IMR-90 (cell line): ENCODE measurements around the gene SBK3.

Experiments
- CEBPB ChIP-seq: IDR thresholded peaks from 2 replicates; pipeline ENCODE4 v1.6.1; 2012; ENCODE audit warnings: low read depth, low read length, improper control_type of control experiment
- CHD1 ChIP-seq: IDR thresholded peaks from 2 replicates; pipeline ENCODE4 v1.6.1; 2012; ENCODE audit warnings: low read depth, low read length, improper control_type of control experiment
- MAFK ChIP-seq: IDR thresholded peaks from 2 replicates; pipeline ENCODE4 v1.6.1; 2012; ENCODE audit warnings: low read depth, low read length, improper control_type of control experiment
- MAZ ChIP-seq: IDR thresholded peaks from 2 replicates; pipeline ENCODE4 v1.6.1; 2012; ENCODE audit warnings: low read depth, mild to moderate bottlenecking, low read length, improper control_type of control experiment, moderate library complexity, borderline replicate concordance
- MXI1 ChIP-seq: IDR thresholded peaks from 2 replicates; pipeline ENCODE4 v1.6.1; 2012; ENCODE audit warnings: low read depth, mild to moderate bottlenecking, low read length, moderate library complexity, borderline replicate concordance
- POLR2A ChIP-seq: IDR thresholded peaks from 2 replicates; pipeline ENCODE4 v1.6.1; 2012; ENCODE audit warnings: mild to moderate bottlenecking, low read depth, low read length
- RAD21 ChIP-seq: IDR thresholded peaks from 2 replicates; pipeline ENCODE4 v1.6.1; 2012; ENCODE audit warnings: low read length, improper control_type of control experiment
- RCOR1 ChIP-seq: IDR thresholded peaks from 2 replicates; pipeline ENCODE4 v1.6.1; 2012; ENCODE audit warnings: mild to moderate bottlenecking, low read length, improper control_type of control experiment; ENCODE audit not compliant: insufficient replicate concordance
- RFX5 ChIP-seq: IDR thresholded peaks from 2 replicates; pipeline ENCODE4 v1.8.0; 2012; ENCODE audit warnings: low read depth, mild to moderate bottlenecking, low read length, moderate library complexity
- TF ChIP-seq, protein P1 (sequence below): conservative IDR thresholded peaks from 2 replicates; pipeline ENCODE4 v1.5.1; 2012; ENCODE audit warnings: mild to moderate bottlenecking, low read depth, low read length, improper control_type of control experiment
- TF ChIP-seq, protein P2 (sequence below): fragments of 150-350 bp; IDR thresholded peaks from 2 replicates; pipeline ENCODE4 v1.6.1; 2016; ENCODE audit warnings: low read depth, mild to moderate bottlenecking, low read length, moderate library complexity, borderline replicate concordance
- TF ChIP-seq, protein P3 (sequence below): fragments of 150-350 bp; IDR thresholded peaks from 2 replicates; pipeline ENCODE4 v1.6.1; 2017; ENCODE audit warnings: mild to moderate bottlenecking, antibody characterized with exemption, low read length, low read depth

DNA sequence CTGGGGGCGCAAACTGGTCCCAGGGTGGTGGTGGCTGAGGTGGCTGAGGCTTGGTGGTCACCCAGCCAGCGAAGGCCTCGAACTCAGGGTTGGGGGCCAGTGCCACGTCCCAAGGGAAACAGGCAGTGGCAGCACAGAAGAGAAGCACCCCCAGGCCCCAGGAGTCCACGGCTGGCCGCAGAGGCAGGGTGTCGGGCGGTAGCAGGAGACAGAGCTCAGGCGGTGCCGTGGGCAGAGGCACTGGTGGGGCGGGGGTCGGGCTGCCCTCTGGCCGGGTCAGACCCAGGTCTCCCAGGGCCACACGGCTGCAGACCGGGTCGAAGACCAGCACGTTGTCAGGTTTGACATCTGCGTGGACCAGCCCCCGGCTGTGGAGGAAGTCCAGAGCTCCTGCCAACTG is 4.3 kb downstream of the SBK3 start:
- TF ChIP-seq CHD1, result no peak
- TF ChIP-seq MAZ, result no peak
- no peak for TF ChIP-seq POLR2A
- TF ChIP-seq, protein P1, sequence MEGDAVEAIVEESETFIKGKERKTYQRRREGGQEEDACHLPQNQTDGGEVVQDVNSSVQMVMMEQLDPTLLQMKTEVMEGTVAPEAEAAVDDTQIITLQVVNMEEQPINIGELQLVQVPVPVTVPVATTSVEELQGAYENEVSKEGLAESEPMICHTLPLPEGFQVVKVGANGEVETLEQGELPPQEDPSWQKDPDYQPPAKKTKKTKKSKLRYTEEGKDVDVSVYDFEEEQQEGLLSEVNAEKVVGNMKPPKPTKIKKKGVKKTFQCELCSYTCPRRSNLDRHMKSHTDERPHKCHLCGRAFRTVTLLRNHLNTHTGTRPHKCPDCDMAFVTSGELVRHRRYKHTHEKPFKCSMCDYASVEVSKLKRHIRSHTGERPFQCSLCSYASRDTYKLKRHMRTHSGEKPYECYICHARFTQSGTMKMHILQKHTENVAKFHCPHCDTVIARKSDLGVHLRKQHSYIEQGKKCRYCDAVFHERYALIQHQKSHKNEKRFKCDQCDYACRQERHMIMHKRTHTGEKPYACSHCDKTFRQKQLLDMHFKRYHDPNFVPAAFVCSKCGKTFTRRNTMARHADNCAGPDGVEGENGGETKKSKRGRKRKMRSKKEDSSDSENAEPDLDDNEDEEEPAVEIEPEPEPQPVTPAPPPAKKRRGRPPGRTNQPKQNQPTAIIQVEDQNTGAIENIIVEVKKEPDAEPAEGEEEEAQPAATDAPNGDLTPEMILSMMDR, result no peak
- TF ChIP-seq, protein P2, sequence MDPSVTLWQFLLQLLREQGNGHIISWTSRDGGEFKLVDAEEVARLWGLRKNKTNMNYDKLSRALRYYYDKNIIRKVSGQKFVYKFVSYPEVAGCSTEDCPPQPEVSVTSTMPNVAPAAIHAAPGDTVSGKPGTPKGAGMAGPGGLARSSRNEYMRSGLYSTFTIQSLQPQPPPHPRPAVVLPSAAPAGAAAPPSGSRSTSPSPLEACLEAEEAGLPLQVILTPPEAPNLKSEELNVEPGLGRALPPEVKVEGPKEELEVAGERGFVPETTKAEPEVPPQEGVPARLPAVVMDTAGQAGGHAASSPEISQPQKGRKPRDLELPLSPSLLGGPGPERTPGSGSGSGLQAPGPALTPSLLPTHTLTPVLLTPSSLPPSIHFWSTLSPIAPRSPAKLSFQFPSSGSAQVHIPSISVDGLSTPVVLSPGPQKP, result no peak
- TF ChIP-seq, protein P3, sequence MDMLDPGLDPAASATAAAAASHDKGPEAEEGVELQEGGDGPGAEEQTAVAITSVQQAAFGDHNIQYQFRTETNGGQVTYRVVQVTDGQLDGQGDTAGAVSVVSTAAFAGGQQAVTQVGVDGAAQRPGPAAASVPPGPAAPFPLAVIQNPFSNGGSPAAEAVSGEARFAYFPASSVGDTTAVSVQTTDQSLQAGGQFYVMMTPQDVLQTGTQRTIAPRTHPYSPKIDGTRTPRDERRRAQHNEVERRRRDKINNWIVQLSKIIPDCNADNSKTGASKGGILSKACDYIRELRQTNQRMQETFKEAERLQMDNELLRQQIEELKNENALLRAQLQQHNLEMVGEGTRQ, result no peak
- no peak for TF ChIP-seq RAD21
- no peak for TF ChIP-seq MXI1
- no peak for TF ChIP-seq CEBPB
- TF ChIP-seq MAFK, result no peak
- no peak for TF ChIP-seq RCOR1
- TF ChIP-seq RFX5, result no peak
